ENCODE results near the gene SCMH1.

Gene SCMH1

DNA sequence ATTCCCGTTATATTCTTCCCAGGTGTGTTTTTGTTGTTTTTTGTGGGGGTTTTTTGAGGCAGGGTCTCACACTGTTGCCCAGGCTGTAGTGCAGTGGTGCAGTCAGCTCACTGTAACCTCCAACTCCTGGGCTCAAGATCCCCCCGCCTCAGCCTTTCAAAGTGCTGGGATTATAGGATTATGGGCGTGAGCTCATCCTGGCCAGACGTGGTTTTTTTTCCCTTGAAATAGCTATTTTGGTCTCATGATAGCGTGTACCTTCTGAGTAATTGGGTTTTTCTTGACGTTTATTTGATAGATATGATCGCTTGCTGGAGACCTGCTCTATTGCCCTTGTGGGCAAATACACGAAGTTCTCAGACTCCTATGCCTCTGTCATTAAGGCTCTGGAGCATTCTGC is 245.0 kb downstream of the SCMH1 start:
- Histone ChIP-seq H3K36me3 (ENCODE audit: control insufficient read depth in 2 of 2, insufficient read depth in 1 of 2, low read length in 2 of 2) (peaks cover 70 to 99% of the 10 kb centered on the region in 2 experiments), H3K4me1 (ENCODE audit: control insufficient read depth, insufficient read depth, low read length) (no peaks in the 10 kb centered on the region), H3K27ac (ENCODE audit: extremely low read depth, low read depth, low read length) (no peak overlapping the region), H3K9me3 (ENCODE audit: control insufficient read depth, insufficient read depth, low read depth, low read length) (no peaks in the 10 kb centered on the region), H3K4me3 (ENCODE audit: low read depth, low read length) (no peak overlapping the region)
- ChIA-PET POLR2A (interaction anchor here (1.8 kb wide), 1 partner anchor 18 kb away, joined by 7 read pairs; the partner anchor contains the start of gene CTPS1), CTCF (interaction anchor here (0.5 kb wide), 1 partner anchor 18 kb away, joined by 3 read pairs; no protein-coding TSS in a partner anchor)
- TF ChIP-seq HOXC10 (CRISPR knock-in tag; IDR thresholded peaks at IDR 0.05), result no peak
- TF ChIP-seq ZNF621 (tag by site-specific recombination; IDR thresholded peaks at IDR 0.05), result no peak
- TF ChIP-seq HOXD13 (CRISPR knock-in tag; IDR thresholded peaks at IDR 0.05; ENCODE audit: borderline replicate concordance), result no peak
- TF ChIP-seq MEIS1 (CRISPR knock-in tag; IDR thresholded peaks at IDR 0.05; ENCODE audit: borderline replicate concordance), result no peak
- TF ChIP-seq ZNF121 (tag by site-specific recombination; IDR thresholded peaks at IDR 0.05), result 0 out of 2 replicates have a peak, but pooled peaks have one; percentile 33

DNA sequence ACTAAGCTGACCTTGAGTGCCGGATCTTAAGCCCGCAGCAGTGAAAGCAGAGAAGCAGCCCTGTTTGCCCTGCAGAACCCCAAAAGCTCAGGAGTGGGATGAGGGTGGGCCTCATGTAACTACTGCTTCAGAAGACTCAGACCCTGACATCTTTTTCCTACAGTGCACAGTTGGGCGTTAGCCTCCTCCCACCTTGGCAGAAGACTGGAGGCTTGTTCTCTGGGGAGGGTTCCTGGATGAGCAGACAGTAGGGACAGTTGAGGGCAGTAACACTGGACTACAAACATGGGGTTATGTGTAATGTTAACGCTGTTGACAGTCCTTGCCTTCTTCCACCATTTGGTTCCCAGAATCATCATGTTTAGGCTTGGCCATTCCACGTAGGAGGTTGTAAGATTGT is 253.0 kb downstream of the SCMH1 start:
- Histone ChIP-seq H3K4me3 (ENCODE audit: low read depth, low read length) (no peak overlapping the region), H3K36me3 (ENCODE audit: control insufficient read depth in 2 of 2, insufficient read depth in 1 of 2, low read length in 2 of 2) (peaks cover 54 to 100% of the 10 kb centered on the region in 2 experiments), H3K9me3 (ENCODE audit: control insufficient read depth, insufficient read depth, low read depth, low read length) (no peaks in the 10 kb centered on the region), H3K4me1 (ENCODE audit: control insufficient read depth, insufficient read depth, low read length) (no peaks in the 10 kb centered on the region), H3K27ac (ENCODE audit: extremely low read depth, low read depth, low read length) (no peak overlapping the region)
- TF ChIP-seq, protein P1, sequence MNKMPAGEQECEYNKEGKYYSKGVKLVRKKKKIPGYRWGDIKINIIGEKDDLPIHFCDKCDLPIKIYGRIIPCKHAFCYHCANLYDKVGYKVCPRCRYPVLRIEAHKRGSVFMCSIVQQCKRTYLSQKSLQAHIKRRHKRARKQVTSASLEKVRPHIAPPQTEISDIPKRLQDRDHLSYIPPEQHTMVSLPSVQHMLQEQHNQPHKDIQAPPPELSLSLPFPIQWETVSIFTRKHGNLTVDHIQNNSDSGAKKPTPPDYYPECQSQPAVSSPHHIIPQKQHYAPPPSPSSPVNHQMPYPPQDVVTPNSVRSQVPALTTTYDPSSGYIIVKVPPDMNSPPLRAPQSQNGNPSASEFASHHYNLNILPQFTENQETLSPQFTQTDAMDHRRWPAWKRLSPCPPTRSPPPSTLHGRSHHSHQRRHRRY (tag by site-specific recombination; IDR thresholded peaks at IDR 0.05), result no peak
- no peak for TF ChIP-seq ZNF169 (tag by site-specific recombination; IDR thresholded peaks at IDR 0.05)
- TF ChIP-seq ZNF501 (tag by site-specific recombination; IDR thresholded peaks at IDR 0.05), result no peak
- TF ChIP-seq, protein P2, sequence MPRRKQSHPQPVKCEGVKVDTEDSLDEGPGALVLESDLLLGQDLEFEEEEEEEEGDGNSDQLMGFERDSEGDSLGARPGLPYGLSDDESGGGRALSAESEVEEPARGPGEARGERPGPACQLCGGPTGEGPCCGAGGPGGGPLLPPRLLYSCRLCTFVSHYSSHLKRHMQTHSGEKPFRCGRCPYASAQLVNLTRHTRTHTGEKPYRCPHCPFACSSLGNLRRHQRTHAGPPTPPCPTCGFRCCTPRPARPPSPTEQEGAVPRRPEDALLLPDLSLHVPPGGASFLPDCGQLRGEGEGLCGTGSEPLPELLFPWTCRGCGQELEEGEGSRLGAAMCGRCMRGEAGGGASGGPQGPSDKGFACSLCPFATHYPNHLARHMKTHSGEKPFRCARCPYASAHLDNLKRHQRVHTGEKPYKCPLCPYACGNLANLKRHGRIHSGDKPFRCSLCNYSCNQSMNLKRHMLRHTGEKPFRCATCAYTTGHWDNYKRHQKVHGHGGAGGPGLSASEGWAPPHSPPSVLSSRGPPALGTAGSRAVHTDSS (tag by site-specific recombination; IDR thresholded peaks at IDR 0.05), result no peak
- TF ChIP-seq BCL11A (tag by site-specific recombination; IDR thresholded peaks at IDR 0.05; ENCODE audit: low read depth), result no peak
- TF ChIP-seq ZNF677 (tag by site-specific recombination; IDR thresholded peaks at IDR 0.05), result no peak
- no peak for TF ChIP-seq HOXC10 (CRISPR knock-in tag; IDR thresholded peaks at IDR 0.05)
- TF ChIP-seq ZNF423 (tag by site-specific recombination; IDR thresholded peaks at IDR 0.05), result no peak
- TF ChIP-seq ZFP69B (tag by site-specific recombination; IDR thresholded peaks at IDR 0.05), result no peak
- TF ChIP-seq ZEB2 (tag by site-specific recombination; IDR thresholded peaks at IDR 0.05), result no peak
- no peak for TF ChIP-seq ZNF202 (tag by site-specific recombination; IDR thresholded peaks at IDR 0.05; ENCODE audit: borderline replicate concordance)
- TF ChIP-seq, protein P3, sequence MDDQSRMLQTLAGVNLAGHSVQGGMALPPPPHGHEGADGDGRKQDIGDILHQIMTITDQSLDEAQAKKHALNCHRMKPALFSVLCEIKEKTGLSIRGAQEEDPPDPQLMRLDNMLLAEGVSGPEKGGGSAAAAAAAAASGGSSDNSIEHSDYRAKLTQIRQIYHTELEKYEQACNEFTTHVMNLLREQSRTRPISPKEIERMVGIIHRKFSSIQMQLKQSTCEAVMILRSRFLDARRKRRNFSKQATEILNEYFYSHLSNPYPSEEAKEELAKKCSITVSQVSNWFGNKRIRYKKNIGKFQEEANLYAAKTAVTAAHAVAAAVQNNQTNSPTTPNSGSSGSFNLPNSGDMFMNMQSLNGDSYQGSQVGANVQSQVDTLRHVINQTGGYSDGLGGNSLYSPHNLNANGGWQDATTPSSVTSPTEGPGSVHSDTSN (CRISPR knock-in tag; IDR thresholded peaks at IDR 0.05), result no peak
- no peak for TF ChIP-seq ZNF341 (tag by site-specific recombination; IDR thresholded peaks at IDR 0.05; ENCODE audit: low read depth)
- TF ChIP-seq ZBTB48 (tag by site-specific recombination; IDR thresholded peaks at IDR 0.05), result no peak
- TF ChIP-seq, protein P4, sequence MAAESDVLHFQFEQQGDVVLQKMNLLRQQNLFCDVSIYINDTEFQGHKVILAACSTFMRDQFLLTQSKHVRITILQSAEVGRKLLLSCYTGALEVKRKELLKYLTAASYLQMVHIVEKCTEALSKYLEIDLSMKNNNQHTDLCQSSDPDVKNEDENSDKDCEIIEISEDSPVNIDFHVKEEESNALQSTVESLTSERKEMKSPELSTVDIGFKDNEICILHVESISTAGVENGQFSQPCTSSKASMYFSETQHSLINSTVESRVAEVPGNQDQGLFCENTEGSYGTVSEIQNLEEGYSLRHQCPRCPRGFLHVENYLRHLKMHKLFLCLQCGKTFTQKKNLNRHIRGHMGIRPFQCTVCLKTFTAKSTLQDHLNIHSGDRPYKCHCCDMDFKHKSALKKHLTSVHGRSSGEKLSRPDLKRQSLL (tag by site-specific recombination; IDR thresholded peaks at IDR 0.05), result no peak
- TF ChIP-seq ZNF473 (tag by site-specific recombination; IDR thresholded peaks at IDR 0.05), result no peak
- no peak for TF ChIP-seq ZNF140 (tag by site-specific recombination; IDR thresholded peaks at IDR 0.05)
- no peak for TF ChIP-seq ZSCAN23 (tag by site-specific recombination; IDR thresholded peaks at IDR 0.05)
- ChIA-PET POLR2A (interaction anchor here (1.1 kb wide), 1 partner anchor 14 kb away, joined by 3 read pairs; no protein-coding TSS in a partner anchor), CTCF (interaction anchor here (0.7 kb wide), 1 partner anchor 66 kb away, joined by 3 read pairs; no protein-coding TSS in a partner anchor)
